SJCRH30 (cell line): Measurements from ENCODE around the gene ANKRD62. TPM values are rescaled to one million over a fixed set of nuclear protein-coding genes. Genes with fewer than 3 reads are reported as not detected.
"Not testable (repeated sequence)": the region's sequence is repeated elsewhere in the genome, so short reads cannot be mapped to it uniquely, and the experiment has no call there.

Experiments used
- DNase-seq, 2 experiments: peaks; one replicate each; pipeline ENCODE4 v3.0.0-alpha.2; 2015 to 2020
- H3K27ac ChIP-seq: fragments of 250-450 bp; sonication (Bioruptor Pico); 2 replicates; pipeline ENCODE4 v1.5.1; 2020; ENCODE audit warnings: mild to moderate bottlenecking, moderate library complexity
- H3K27me3 ChIP-seq: fragments of 250-450 bp; sonication (Bioruptor Pico); 2 replicates; pipeline ENCODE4 v1.5.1; 2020; ENCODE audit warnings: mild to moderate bottlenecking, moderate library complexity
- H3K36me3 ChIP-seq: fragments of 250-450 bp; sonication (Bioruptor Pico); 2 replicates; pipeline ENCODE4 v1.5.1; 2020; ENCODE audit warnings: mild to moderate bottlenecking, moderate library complexity
- H3K4me1 ChIP-seq: fragments of 250-450 bp; sonication (Bioruptor Pico); 2 replicates; pipeline ENCODE4 v1.5.1; 2020; ENCODE audit warnings: mild to moderate bottlenecking, moderate library complexity
- H3K4me3 ChIP-seq: fragments of 250-450 bp; sonication (Bioruptor Pico); 2 replicates; pipeline ENCODE4 v1.5.1; 2020; ENCODE audit warnings: mild to moderate bottlenecking, moderate library complexity
- H3K9me3 ChIP-seq: fragments of 250-450 bp; sonication (Bioruptor Pico); replicated peaks from 2 replicates; pipeline ENCODE4 v1.5.1; 2020; ENCODE audit warnings: mild to moderate bottlenecking, moderate library complexity
- total RNA-seq: library from RNA; depleted of rRNA; stranded (reverse); fragments of >200 nt; shearing (Covaris generic); gene quantifications from 2 replicates; pipeline ENCODE4 v1.2.3, GENCODE V29; 2014

The ANKRD62 gene
- total RNA-seq, 1 experiment from 2014 or later: not detected

DNA sequence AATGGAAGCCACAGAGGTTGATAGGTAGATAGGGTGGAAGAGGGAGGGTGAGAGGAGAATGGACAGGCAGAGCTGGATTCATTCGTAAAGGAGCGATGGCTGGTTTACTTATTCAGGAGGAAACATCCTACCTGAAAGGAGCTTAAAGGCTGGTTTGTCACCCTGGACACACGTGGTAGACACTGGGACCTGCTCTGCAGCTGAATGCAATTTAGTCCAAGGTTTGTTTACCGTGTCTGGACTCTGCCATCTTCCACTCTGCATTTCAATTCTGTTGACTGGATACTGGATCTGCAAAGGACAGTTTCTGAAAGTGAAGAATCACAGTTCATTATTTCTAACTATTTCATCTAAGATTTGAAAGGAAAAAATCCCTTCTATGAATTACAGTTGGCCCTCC lies 15.6 kb upstream of the ANKRD62 start:
- H3K4me3 ChIP-seq, H3K4me1 ChIP-seq, H3K9me3 ChIP-seq, H3K27ac ChIP-seq, H3K27me3 ChIP-seq, H3K36me3 ChIP-seq, DNase-seq: not testable (repeated sequence)

DNA sequence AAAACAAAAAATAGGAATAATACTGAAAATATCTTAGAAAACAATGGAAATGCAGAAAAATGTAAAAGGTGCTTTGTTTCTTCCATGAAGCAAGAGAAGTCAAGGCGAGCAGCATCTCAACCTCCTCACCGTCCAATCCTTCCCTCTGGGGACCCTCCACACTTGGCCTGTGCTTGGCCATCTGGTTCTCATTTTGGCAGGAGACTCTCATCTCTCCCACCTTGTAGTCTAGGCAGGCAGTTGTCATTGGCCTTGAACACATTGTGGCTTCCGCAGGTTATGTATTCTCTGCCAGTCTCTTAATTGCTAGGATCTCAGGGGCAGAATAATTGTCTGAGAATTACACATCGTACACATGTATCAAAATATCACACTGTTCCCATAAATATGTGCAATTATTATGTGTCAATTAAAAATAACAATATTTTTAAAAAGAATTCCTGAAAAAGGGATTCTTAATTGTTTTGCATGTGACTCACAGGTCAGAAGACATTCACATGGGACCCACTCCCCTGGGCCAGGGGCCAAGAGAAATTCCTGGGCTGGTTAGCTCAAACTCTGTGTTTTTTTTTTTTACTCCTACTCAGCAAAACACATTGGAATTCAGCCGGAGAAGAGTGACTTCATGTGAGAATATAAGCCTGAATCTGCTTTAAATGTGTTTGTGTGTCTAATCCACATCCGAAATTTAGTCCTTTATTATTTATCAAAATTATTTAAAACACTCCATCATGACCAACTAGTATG lies 14.0 kb upstream of the ANKRD62 start:
- DNase-seq: no peak

DNA sequence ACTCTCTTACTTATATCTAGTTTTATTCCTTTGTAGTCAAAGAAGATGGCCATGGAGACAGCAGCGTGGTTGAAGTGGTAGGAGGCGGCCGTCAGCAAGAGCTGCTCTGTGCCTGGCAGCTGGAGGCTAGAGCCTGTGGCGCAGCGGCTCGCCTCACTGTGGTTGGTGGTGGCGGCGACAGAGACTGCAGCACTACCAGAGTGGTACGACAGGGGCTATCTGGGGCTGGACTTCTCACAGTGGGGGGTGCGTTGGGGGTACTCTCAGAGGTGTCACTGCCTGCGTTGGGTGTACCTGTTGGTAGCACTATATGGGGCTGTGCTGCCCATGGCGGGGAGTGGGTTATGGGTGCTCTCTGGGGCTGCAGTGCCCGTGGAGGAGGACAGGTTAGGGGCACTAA lies 8.5 kb upstream of the ANKRD62 start:
- no peak overlapping the region for H3K4me3 ChIP-seq
- H3K9me3 ChIP-seq: no peaks in the 10 kb centered on the region
- DNase-seq: no peak
- no peaks in the 10 kb centered on the region for H3K4me1 ChIP-seq
- H3K36me3 ChIP-seq: no peaks in the 10 kb centered on the region
- no peak overlapping the region for H3K27ac ChIP-seq
- H3K27me3 ChIP-seq: no peaks in the 10 kb centered on the region

More for the DNA sequence above, 14.0 kb upstream of the ANKRD62 start:
- Histone ChIP-seq H3K4me1 (no peaks in the 10 kb centered on the region), H3K27me3 (no peaks in the 10 kb centered on the region), H3K9me3 (no peaks in the 10 kb centered on the region), H3K27ac (no peak overlapping the region), H3K36me3 (no peaks in the 10 kb centered on the region), H3K4me3 (no peak overlapping the region)

DNA sequence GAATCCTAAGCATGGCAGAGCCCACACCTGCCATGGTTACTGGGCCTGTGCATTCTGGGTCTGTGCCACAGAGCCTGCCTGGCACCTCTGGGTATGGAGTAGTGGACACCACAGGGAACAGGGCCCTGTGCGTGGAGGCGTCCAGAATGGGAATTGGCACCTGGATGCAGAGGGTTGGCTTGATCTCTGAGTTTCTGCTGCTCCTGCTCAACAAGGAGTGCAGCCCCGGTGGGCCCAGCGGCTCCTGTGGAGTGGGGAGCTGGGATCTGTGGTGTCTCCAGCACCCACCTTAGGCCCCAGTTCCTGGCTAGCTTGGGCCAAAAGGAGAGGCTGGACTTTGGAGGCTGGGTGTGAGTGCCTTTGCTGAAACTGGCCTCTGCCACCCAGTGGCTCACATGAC lies 7.9 kb upstream of the ANKRD62 start:
- no peaks in the 10 kb centered on the region for H3K36me3 ChIP-seq
- DNase-seq: no peak
- no peak overlapping the region for H3K27ac ChIP-seq
- H3K9me3 ChIP-seq: no peaks in the 10 kb centered on the region
- no peaks in the 10 kb centered on the region for H3K27me3 ChIP-seq
- no peak overlapping the region for H3K4me3 ChIP-seq
- no peaks in the 10 kb centered on the region for H3K4me1 ChIP-seq

DNA sequence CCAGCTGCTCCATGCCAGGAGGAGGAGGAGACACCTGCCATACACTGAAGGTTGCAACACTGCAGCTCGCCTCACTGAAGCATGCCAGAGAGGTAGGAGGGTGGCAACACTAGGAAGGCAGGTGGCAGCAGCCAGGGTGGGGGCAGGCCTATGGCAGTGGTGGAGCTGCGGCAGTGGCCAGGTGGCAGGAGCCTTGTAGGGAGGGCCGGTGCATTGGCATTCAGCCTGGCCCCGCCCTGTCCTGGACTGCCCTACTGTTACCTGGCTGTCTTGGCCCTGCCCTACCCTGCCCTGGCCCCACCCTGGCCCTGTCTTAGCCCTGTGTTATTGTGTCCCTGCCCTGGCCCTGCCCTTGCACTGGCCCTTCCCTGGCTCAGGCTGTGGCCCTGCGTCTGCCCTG lies 7.4 kb upstream of the ANKRD62 start:
- Histone ChIP-seq H3K9me3 (no peaks in the 10 kb centered on the region), H3K27ac (no peak overlapping the region), H3K36me3 (no peaks in the 10 kb centered on the region), H3K4me3 (no peak overlapping the region), H3K4me1 (no peaks in the 10 kb centered on the region), H3K27me3 (no peaks in the 10 kb centered on the region)
- no peak for DNase-seq

DNA sequence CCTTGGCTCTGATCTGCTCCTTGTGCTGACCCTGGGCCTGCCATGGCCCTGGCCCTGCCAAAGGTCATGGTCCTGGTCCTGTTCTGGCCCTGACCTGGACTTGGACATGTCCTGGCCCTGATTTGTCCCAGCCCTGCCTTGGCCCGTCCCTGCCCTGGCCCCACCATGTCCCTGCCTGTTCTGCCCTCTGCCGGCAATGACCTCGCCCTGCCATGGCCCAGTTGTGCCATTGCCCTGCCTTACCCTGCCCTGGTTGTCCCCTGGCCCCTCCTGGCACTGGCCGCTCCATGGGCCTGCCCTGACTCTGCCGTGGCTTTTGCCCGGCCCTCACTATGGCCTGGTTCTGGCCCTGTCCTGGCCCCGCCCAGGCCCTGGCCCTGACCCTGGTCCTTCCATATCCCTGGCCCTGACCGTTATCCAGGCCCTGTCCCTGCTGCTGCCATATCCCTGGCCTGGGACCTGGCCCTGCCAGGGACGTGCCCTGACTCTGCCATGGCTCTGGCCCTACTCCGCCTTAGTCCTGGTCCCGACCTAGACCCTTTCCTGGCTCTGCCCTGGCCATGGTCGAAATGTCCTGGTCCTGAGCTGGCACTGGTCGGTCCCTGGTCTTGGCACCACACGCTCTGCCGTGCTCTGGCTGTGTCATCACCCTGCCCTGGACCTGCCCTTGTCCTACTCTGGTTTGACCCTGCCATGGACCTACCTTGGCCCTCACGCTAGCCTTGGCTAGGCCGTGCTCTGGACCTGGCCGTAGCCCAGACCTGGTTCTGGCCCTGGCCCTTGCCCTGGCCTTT lies 6.8 kb upstream of the ANKRD62 start:
- Histone ChIP-seq H3K36me3 (no peaks in the 10 kb centered on the region), H3K4me1 (no peaks in the 10 kb centered on the region), H3K27me3 (no peaks in the 10 kb centered on the region), H3K4me3 (no peak overlapping the region), H3K9me3 (no peaks in the 10 kb centered on the region), H3K27ac (no peak overlapping the region)
- no peak for DNase-seq

DNA sequence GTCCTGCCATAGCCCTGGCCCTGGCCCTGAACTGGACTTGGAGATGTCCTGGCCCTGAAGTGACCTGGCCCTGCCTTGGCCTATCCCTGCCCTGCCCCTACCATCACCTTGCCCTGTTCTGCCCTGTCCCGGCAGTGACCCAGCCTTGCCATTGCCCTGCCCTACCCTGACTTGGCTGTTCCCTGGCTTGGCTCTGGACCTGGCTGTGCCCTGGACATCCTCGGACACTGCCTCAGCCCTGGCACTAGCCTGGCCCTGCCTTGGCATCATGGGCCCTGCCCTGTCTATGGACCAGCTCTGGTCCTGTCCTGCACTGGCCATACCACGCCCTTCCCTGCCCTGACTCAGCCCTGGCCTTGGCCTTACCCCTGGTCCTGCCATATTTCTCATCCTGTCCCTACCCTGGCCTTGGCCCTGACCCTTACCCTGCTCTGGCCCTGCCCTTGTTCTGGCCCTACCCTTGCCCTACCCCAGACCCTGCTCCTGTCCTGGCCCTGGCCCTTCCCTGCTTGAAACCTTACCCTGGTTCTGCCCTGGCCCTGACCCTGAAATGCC lies 6.1 kb upstream of the ANKRD62 start:
- Histone ChIP-seq H3K4me1 (no peaks in the 10 kb centered on the region), H3K4me3 (no peak overlapping the region), H3K27me3 (no peaks in the 10 kb centered on the region), H3K27ac (no peak overlapping the region), H3K9me3 (no peaks in the 10 kb centered on the region), H3K36me3 (no peaks in the 10 kb centered on the region)
- DNase-seq: no peak

DNA sequence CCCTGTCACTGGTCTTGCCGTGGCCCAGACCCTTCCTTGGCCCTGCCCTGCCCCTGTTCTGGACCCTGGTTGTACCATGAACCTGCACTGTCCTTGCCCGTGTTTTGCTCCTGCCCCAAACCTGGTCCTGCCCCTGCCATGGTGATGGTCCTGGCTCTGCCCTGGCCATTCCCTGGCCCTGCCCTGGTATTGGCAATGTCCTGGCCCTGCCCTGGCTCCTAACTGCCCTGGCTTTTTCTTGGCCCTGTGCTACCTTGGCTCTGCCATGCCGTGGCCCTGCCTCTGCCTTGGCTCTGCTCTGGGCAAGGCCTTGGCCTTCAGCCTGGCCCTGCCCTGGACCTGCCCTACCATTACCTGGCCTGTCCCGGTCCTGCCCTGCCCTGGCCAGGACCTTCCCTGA lies 5.5 kb upstream of the ANKRD62 start:
- Histone ChIP-seq H3K27ac (no peak overlapping the region), H3K4me1 (no peaks in the 10 kb centered on the region), H3K9me3 (no peaks in the 10 kb centered on the region), H3K4me3 (no peak overlapping the region), H3K27me3 (no peaks in the 10 kb centered on the region), H3K36me3 (no peaks in the 10 kb centered on the region)
- no peak for DNase-seq

DNA sequence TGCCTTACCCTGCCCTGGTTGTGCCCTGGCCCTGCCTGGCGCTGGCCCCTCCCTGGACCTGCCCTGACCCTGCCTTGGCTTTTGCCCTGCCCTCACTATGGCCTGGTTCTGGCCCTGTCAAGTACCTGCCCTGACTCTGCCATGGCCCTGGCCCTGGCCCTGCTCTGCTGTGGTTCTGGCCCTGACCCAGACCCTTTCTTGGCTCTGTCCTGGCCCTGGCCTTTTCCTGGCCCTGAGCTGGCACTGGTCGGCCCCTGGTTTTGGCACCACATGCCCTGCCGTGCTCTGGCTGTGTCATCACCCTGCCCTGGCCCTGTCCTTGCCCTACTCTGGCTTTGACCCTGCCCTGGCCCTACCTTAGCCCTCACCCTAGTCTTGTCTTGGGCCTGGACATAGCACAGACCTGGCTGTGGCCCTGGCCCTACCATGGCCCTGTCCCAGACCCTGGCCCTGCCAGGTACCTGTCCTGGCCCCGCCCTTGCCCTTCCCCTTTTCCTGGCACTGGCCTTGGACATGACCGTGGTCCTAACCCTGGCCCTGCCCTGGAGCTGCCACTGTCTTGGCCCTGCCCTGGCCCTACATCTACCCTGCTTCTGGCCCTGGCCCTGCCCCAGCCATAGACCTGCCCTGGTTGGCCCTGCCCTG lies 4.8 kb upstream of the ANKRD62 start:
- H3K27ac ChIP-seq: no peak overlapping the region
- DNase-seq: no peak
- H3K4me1 ChIP-seq: no peaks in the 10 kb centered on the region

DNA sequence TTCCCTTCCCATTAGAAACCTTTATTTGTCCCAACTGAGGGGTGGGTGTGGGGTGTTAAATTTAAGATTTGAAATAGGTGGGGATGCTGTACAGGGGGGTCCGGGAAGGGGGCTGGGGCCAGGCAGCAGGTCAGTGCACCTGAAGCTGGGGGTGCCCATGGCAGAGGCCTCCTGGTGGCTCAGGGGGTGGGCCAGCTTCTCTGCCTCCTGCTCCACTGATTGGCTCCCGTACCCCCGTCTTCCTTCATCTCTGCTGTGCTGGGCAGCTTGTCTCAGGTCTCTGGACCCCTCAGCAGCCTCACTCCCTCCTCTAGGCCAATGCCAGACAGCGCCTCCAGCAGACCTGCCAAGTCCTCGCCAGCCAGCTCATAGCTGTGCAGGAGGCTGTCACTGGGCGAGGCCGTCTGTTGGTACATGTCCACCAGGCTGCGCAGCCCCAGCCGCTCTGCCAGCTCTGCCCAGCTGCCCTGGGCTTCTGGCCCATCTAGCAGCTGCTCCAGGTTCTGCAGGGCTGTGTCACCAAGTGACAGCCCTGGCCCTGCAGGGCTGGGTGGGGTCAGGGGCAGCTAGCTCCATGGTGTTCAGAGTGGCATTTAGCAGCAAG lies 2.0 kb upstream of the ANKRD62 start:
- no peak for DNase-seq
- H3K4me1 ChIP-seq: no peaks in the 10 kb centered on the region
- H3K4me3 ChIP-seq: no peak overlapping the region
- H3K36me3 ChIP-seq: no peaks in the 10 kb centered on the region
- no peaks in the 10 kb centered on the region for H3K9me3 ChIP-seq
- no peaks in the 10 kb centered on the region for H3K27me3 ChIP-seq
- H3K27ac ChIP-seq: no peak overlapping the region

More for the DNA sequence above, 4.8 kb upstream of the ANKRD62 start:
- Histone ChIP-seq H3K36me3 (no peaks in the 10 kb centered on the region), H3K9me3 (no peaks in the 10 kb centered on the region), H3K4me3 (no peak overlapping the region), H3K27me3 (no peaks in the 10 kb centered on the region)

DNA sequence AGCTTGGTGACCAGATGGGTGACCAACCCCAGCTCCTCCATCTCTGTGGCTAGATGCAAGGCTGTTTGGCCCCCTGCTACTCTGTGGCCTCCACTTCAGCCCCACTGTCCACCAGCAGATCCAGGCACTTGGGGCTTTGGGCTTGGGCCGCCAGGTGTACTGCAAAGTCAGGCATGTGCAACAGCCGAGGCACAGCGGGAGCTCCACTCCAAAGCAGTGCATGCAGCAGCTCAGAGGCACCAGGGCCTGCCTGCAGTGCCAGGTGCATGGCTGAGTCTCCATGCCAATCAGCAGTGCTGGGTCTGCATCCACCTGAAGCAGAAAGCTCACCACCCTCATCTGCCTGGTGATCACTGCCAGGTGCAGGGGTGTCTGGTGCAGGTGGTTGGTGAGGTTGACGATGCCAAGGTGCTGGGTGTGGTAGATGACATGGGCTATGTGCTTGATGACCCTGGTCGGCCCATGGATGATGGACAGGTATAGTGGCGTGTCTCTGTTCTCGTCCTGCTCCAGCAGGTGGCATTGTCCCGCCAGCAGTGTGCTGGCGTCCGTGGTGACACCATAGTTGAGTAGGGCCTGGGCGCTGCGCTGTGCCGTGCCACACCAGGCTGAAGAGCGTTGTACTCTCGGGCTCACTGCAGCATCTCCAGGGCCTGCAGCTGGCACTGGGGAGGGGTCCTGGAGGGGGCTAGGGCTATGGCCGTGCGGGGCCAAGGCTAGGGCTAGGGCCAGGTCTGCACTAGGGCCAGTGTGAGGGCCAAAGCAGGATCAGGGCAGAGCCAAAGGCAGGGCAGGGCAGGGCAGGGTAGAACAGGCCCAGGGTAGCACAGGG lies 1.0 kb upstream of the ANKRD62 start:
- H3K36me3 ChIP-seq: no peaks in the 10 kb centered on the region
- DNase-seq: no peak
- H3K4me3 ChIP-seq: no peak overlapping the region
- H3K4me1 ChIP-seq: no peaks in the 10 kb centered on the region
- no peaks in the 10 kb centered on the region for H3K27me3 ChIP-seq
- H3K27ac ChIP-seq: no peak overlapping the region
- H3K9me3 ChIP-seq: no peaks in the 10 kb centered on the region

DNA sequence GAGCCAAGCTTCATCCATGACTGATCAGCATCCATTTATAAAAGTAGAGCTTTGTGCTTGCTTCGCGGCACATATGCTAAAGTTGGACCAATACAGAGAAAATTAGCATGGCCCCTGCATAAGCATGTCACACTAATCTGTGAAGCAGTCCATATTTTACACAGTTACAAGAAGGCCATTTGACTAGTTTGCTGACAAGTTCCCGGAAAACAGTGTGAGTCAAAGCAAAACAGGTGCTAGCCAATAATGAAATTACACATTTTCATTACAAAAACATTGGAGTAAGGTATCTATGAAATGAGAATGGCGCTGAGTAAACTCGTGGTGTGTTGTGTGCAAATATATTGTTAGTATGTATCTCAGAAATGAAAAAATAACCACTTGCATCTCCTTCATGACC lies 4.7 kb downstream of the ANKRD62 start:
- Histone ChIP-seq H3K36me3 (no peaks in the 10 kb centered on the region), H3K4me1 (no peaks in the 10 kb centered on the region), H3K27me3 (no peaks in the 10 kb centered on the region), H3K4me3 (no peak overlapping the region), H3K27ac (no peak overlapping the region), H3K9me3 (no peaks in the 10 kb centered on the region)
- DNase-seq: no peak

DNA sequence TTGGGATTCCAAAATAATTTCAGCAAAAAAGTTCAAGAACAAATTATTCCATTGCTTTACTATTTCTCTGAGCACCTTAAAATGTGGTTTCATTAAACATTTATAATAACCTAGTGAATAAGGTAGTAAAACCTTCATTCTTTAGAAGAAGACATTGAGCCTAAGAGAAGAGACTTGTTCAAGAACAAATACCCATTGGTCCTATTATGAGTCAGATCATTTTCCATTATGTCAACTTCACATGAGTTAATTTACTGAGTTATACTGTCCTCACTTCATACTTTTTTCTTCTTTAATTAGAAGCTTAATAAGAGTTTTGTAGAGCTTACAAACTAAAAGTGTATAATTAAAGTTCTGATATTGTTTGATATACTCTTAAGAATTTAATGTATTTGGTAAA lies 5.5 kb downstream of the ANKRD62 start:
- no peak overlapping the region for H3K27ac ChIP-seq
- H3K36me3 ChIP-seq: no peaks in the 10 kb centered on the region
- H3K4me3 ChIP-seq: no peak overlapping the region
- no peaks in the 10 kb centered on the region for H3K9me3 ChIP-seq
- no peaks in the 10 kb centered on the region for H3K27me3 ChIP-seq
- no peaks in the 10 kb centered on the region for H3K4me1 ChIP-seq
- DNase-seq: no peak

DNA sequence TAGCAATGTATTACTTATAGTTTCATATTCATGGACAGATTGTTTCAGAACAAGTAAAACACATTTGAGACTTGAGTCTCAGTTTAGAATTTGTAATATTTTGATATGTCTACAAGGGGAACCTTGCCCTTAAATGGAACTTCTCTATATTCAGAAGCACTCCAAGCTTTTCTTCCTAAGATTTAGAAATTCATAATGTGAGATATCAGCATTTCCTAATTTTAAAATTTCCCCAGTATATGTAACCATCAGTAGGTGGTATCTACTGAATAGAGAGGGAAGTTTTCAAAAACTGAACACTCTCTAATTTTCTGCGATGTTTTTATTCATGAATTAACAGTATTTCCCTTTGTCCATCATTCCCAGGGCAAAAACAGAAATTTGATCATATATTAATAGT lies 7.6 kb downstream of the ANKRD62 start:
- no peaks in the 10 kb centered on the region for H3K4me1 ChIP-seq
- H3K27ac ChIP-seq: no peak overlapping the region
- DNase-seq: no peak
- no peaks in the 10 kb centered on the region for H3K36me3 ChIP-seq
- no peak overlapping the region for H3K4me3 ChIP-seq
- H3K9me3 ChIP-seq: no peaks in the 10 kb centered on the region
- H3K27me3 ChIP-seq: no peaks in the 10 kb centered on the region
